Mesothelial cell of epicardium (in vitro differentiated cells): ENCODE results near the gene TMEM30A. TPM values are rescaled to one million over a fixed set of nuclear protein-coding genes. Genes with fewer than 3 reads are reported as not detected.
A peak's percentile ranks its signal among the peaks of the same experiment; 100 is the strongest.

Source experiments
- DNase-seq, 2 experiments: peaks; one replicate each; pipeline ENCODE4 v3.0.0; 2021; ENCODE audit warnings: low spot score in 2 of 2; ENCODE audit not compliant: unreplicated experiment in 2 of 2
- H3K27ac Mint-ChIP-seq: 2 replicates; pipeline ENCODE4 v1.8.0; 2021; ENCODE audit warnings: mixed read lengths
- H3K27me3 Mint-ChIP-seq: 2 replicates; pipeline ENCODE4 v1.8.0; 2021; ENCODE audit warnings: low read depth, mixed read lengths
- H3K36me3 Mint-ChIP-seq: 2 replicates; pipeline ENCODE4 v1.8.0; 2021; ENCODE audit warnings: mixed read lengths
- H3K4me1 Mint-ChIP-seq: 2 replicates; pipeline ENCODE4 v1.8.0; 2021; ENCODE audit warnings: mixed read lengths
- H3K4me3 Mint-ChIP-seq: 2 replicates; pipeline ENCODE4 v1.8.0; 2021; ENCODE audit warnings: mild to moderate bottlenecking, moderate library complexity, mixed read lengths
- H3K9me3 Mint-ChIP-seq: 2 replicates; pipeline ENCODE4 v1.8.0; 2021; ENCODE audit warnings: mixed read lengths
- total RNA-seq: library from RNA; stranded (reverse); gene quantifications from 3 replicates; pipeline ENCODE4 v1.2.1, GENCODE V29; 2021
- TF ChIP-seq, protein P1 (sequence below): fragments of 200-600 bp; sonication (generic); IDR thresholded peaks from one replicate; pipeline ENCODE4 v1.5.0; 2021; ENCODE audit warnings: antibody characterized with exemption; ENCODE audit not compliant: unreplicated experiment

TMEM30A gene
- total RNA-seq, 1 donor from 2014 or later: 87.6 TPM

DNA sequence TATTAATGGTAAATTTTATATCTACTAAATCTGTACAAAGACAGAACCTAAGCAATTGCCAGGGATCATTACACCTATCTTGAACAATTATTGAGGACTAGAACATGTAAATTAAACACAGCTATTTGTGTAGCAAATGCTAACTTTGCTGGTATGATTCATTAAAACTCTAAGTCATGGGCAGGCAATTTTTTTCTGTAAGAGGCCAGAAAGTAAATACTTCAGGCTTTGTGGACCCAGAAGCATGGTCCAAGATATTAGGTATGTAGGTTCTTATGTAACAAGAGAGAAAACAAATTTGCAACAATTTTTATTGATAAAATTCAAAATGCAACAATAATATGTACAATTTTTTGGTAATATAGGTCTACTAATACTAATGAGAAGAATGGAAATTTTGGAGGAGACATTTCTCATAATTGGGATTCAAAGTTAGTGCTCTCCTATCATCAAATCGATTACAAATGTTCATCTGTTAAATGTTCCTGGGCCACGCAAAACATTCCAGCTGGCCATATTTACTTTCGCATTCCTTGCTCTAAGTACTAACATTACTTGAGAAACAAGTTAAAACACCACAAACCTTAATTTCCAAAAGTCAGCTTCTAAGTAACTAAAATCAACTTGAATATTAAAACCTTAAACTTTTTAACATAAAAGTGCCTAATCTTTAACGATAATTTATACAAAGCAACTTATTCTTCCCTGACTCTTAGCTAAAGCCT lies 4.3 kb downstream of the TMEM30A start:
- no peak for DNase-seq

DNA sequence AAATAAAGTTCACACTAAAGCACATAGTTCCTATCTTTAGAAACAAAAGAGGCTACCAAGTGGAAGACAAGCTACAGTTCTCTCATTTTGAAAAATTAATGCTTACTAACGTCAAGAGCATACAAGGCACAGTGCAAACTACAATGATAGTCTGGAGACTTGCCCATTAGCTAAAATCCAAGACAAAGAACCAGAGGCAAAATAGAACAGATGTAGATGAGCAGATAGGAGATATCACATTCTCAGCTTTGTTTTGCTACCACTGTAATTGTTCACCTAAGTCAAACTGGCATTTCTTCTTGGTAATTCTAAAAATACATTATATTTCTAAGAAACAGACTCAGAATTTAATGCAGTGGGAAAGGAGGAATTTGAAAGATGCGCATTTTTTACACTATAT lies 5.2 kb downstream of the TMEM30A start:
- H3K27me3 Mint-ChIP-seq: no peaks in the 10 kb centered on the region
- H3K36me3 Mint-ChIP-seq: peaks cover 11% of the 10 kb centered on the region
- no peaks in the 10 kb centered on the region for H3K9me3 Mint-ChIP-seq
- peaks cover 41% of the 10 kb centered on the region for H3K4me1 Mint-ChIP-seq
- TF ChIP-seq, protein P1, sequence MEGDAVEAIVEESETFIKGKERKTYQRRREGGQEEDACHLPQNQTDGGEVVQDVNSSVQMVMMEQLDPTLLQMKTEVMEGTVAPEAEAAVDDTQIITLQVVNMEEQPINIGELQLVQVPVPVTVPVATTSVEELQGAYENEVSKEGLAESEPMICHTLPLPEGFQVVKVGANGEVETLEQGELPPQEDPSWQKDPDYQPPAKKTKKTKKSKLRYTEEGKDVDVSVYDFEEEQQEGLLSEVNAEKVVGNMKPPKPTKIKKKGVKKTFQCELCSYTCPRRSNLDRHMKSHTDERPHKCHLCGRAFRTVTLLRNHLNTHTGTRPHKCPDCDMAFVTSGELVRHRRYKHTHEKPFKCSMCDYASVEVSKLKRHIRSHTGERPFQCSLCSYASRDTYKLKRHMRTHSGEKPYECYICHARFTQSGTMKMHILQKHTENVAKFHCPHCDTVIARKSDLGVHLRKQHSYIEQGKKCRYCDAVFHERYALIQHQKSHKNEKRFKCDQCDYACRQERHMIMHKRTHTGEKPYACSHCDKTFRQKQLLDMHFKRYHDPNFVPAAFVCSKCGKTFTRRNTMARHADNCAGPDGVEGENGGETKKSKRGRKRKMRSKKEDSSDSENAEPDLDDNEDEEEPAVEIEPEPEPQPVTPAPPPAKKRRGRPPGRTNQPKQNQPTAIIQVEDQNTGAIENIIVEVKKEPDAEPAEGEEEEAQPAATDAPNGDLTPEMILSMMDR: no peak
- peak overlapping the region; percentile 86 for H3K27ac Mint-ChIP-seq
- DNase-seq: no peak
- H3K4me3 Mint-ChIP-seq: no peak overlapping the region

More for the DNA sequence above, 4.3 kb downstream of the TMEM30A start:
- H3K4me3 Mint-ChIP-seq: peak overlapping the region; percentile 38
- no peaks in the 10 kb centered on the region for H3K27me3 Mint-ChIP-seq
- H3K36me3 Mint-ChIP-seq: peaks cover 7% of the 10 kb centered on the region
- no peaks in the 10 kb centered on the region for H3K9me3 Mint-ChIP-seq
- H3K27ac Mint-ChIP-seq: peak overlapping the region; percentile 57
- TF ChIP-seq, protein P1: no peak
- H3K4me1 Mint-ChIP-seq: peaks cover 41% of the 10 kb centered on the region

DNA sequence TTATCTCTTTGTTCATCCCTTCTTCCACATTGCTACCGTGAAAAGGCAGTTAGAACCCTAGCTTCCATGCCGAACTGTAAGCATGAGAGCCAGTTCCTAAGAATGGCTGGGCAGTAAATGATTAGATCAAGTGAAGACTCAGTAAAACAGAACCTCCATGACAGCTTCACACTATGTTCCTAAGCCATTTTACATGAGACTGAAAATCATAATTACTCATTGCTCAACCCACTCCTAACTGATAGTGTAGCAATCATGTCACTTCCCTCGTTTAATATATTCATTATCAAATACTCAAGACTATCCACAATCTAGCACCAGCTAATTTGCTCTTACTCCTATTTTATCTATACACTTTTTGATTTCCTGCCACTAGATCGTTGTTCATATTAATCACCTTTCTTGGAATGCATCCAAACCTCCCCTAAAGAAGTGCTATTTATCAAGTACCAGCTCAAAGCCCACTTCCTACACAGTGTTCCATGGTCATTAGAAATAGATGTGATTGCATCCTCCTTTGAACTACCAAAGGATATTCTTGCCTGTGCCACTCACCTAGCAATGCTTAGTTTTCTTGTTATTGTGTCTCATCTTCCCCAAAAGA lies 6.0 kb downstream of the TMEM30A start:
- peaks cover 47% of the 10 kb centered on the region for H3K4me1 Mint-ChIP-seq
- peak overlapping the region; percentile 30 for H3K27ac Mint-ChIP-seq
- DNase-seq: no peak
- TF ChIP-seq, protein P1: no peak
- no peak overlapping the region for H3K4me3 Mint-ChIP-seq
- no peaks in the 10 kb centered on the region for H3K9me3 Mint-ChIP-seq
- H3K36me3 Mint-ChIP-seq: peaks cover 20% of the 10 kb centered on the region
- no peaks in the 10 kb centered on the region for H3K27me3 Mint-ChIP-seq

DNA sequence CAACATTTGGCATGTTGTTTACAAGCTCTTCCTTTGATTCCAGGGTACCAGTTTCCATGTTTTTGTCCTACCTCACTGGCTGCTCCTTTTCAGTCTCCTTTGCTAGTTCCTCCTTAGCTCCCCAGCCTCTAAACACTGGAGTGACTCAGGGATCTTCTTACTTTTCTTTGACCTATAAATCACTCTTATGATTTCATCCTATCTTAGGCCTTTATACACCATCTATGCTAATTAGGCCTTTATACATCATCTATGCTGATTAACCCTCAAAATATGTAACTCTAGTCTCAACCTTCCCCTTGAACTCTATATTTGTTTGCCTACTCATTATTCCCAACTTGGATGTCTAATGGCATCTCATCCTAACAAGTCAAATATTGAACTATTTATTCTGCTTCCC lies 9.5 kb downstream of the TMEM30A start:
- Mint-ChIP-seq H3K27ac (no peak overlapping the region), H3K4me3 (no peak overlapping the region)
- TF ChIP-seq, protein P1: no peak

DNA sequence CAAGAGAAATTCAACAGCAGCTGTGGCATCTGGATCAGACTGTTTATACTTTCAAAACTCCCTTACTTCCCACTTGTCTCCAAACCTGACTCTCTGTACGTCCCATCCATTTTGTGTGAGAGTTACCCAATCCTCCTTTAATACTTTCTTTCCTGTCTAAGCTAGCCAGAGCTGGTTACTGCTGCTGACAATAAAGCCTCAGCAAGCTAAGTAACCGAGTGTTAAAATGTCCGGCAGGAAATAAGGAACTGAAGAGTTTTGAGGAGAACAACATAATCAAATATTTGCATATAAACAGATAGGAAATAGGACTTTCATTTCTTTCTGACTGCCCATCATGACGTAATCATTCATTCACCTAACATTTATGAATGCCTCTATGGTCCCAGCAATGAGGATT lies 11.6 kb downstream of the TMEM30A start:
- Mint-ChIP-seq H3K27me3 (no peaks in the 10 kb centered on the region), H3K9me3 (peaks cover 26% of the 10 kb centered on the region), H3K4me3 (no peak overlapping the region), H3K27ac (no peak overlapping the region), H3K36me3 (peaks cover 51% of the 10 kb centered on the region), H3K4me1 (peaks cover 14% of the 10 kb centered on the region)
- no peak for DNase-seq
- TF ChIP-seq, protein P1: no peak

More for the DNA sequence above, 9.5 kb downstream of the TMEM30A start:
- no peak for DNase-seq
- Mint-ChIP-seq H3K4me1 (peaks cover 30% of the 10 kb centered on the region), H3K9me3 (peaks cover 24% of the 10 kb centered on the region), H3K27me3 (no peaks in the 10 kb centered on the region), H3K36me3 (peaks cover 49% of the 10 kb centered on the region)
